DND-41 (cell line): Measurements from ENCODE around the gene INPP5J.

ENCODE experiments used
- ATAC-seq: fragments of 200-7000 bp; cut with Tn5 transposase; 3 replicates; pipeline ENCODE4 v1.9.1; 2021; ENCODE audit warnings: low read depth; ENCODE audit not compliant: insufficient read depth
- DNase-seq: peaks from one replicate; pipeline ENCODE4 v3.0.0-alpha.2; 2020
- H2AFZ ChIP-seq: 2 replicates; pipeline ENCODE4 v1.6.0; 2012; ENCODE audit warnings: low read depth, low read length
- H3K27ac ChIP-seq: 2 replicates; pipeline ENCODE4 v1.5.1; 2012; ENCODE audit warnings: low read length, inconsistent platforms
- H3K27me3 ChIP-seq: fragments of 200-600 bp; sonication (generic); 2 replicates; pipeline ENCODE4 v1.6.0; 2012; ENCODE audit warnings: low read length, mild to moderate bottlenecking, inconsistent platforms; ENCODE audit not compliant: insufficient read depth, poor library complexity
- H3K36me3 ChIP-seq: 2 replicates; pipeline ENCODE4 v1.5.1; 2012; ENCODE audit warnings: low read length, inconsistent platforms; ENCODE audit not compliant: insufficient read depth
- H3K4me1 ChIP-seq: 2 replicates; pipeline ENCODE4 v1.5.1; 2012; ENCODE audit warnings: mild to moderate bottlenecking, low read length; ENCODE audit not compliant: insufficient read depth
- H3K4me2 ChIP-seq: 2 replicates; pipeline ENCODE4 v1.6.0; 2012; ENCODE audit warnings: mild to moderate bottlenecking, moderate library complexity, low read length, inconsistent platforms; ENCODE audit not compliant: insufficient read depth
- H3K4me3 ChIP-seq, 2 experiments: fragments of 200-600 bp in 1 of 2; shearing (Covaris generic) in 1 of 2; 2 replicates each; pipeline ENCODE4 v1.5.1; 2012 to 2016; ENCODE audit warnings: inconsistent platforms in 2 of 2, low read length in 2 of 2, mild to moderate bottlenecking in 2 of 2, low read depth in 1 of 2, moderate library complexity in 1 of 2
- H3K79me2 ChIP-seq: 2 replicates; pipeline ENCODE4 v1.6.0; 2012; ENCODE audit warnings: low read length, inconsistent platforms; ENCODE audit not compliant: insufficient read depth
- H3K9ac ChIP-seq: 2 replicates; pipeline ENCODE4 v1.6.0; 2012; ENCODE audit warnings: low read depth, mild to moderate bottlenecking, inconsistent platforms, low read length, moderate library complexity
- H3K9me3 ChIP-seq: 2 replicates; pipeline ENCODE4 v1.5.1; 2012; ENCODE audit warnings: low read length, moderate library complexity, mild to moderate bottlenecking, inconsistent platforms; ENCODE audit not compliant: insufficient read depth, severe bottlenecking
- H4K20me1 ChIP-seq: 2 replicates; pipeline ENCODE4 v1.6.0; 2012; ENCODE audit warnings: low read length; ENCODE audit not compliant: insufficient read depth
- CTCF ChIP-seq: IDR thresholded peaks from 2 replicates; pipeline ENCODE4 v1.5.1; 2012; ENCODE audit warnings: borderline replicate concordance, low read length, moderate library complexity, mild to moderate bottlenecking; ENCODE audit not compliant: poor library complexity, severe bottlenecking; ENCODE audit errors: extremely low read depth
- EZH2 ChIP-seq: IDR thresholded peaks from 3 replicates; pipeline ENCODE4 v1.6.1; 2012; ENCODE audit warnings: borderline replicate concordance, low read depth, mild to moderate bottlenecking, moderate library complexity, low read length, inconsistent platforms; ENCODE audit not compliant: severe bottlenecking

INPP5J gene

GRCh38 chr22:31120230-31120629 is 2.5 kb upstream of the INPP5J start:
- H3K9me3 ChIP-seq = no peaks in the 10 kb centered on the region
- no peak overlapping the region for H3K27ac ChIP-seq
- H3K36me3 ChIP-seq = no peaks in the 10 kb centered on the region
- H3K4me1 ChIP-seq = no peaks in the 10 kb centered on the region
- no peaks in the 10 kb centered on the region for H3K27me3 ChIP-seq
- no peaks in the 10 kb centered on the region for H4K20me1 ChIP-seq
- TF ChIP-seq EZH2 (no peak), CTCF (no peak)
- H3K79me2 ChIP-seq = no peaks in the 10 kb centered on the region
- ATAC-seq (no peak), DNase-seq (no peak)
- no peak overlapping the region for H3K4me2 ChIP-seq
- H2AFZ ChIP-seq = no peak overlapping the region
- no peak overlapping the region for H3K9ac ChIP-seq
- H3K4me3 ChIP-seq = no peak overlapping the region

- Histone ChIP-seq H4K20me1 (no peaks in the 10 kb centered on the region), H3K4me1 (no peaks in the 10 kb centered on the region), H2AFZ (no peak overlapping the region), H3K4me3 (no peak overlapping the region), H3K27ac (no peak overlapping the region), H3K9ac (no peak overlapping the region), H3K27me3 (no peaks in the 10 kb centered on the region), H3K79me2 (no peaks in the 10 kb centered on the region), H3K9me3 (no peaks in the 10 kb centered on the region), H3K4me2 (no peak overlapping the region), H3K36me3 (no peaks in the 10 kb centered on the region)
- ATAC-seq = no peak
- DNase-seq = no peak
- TF ChIP-seq EZH2 = no peak
- no peak for TF ChIP-seq CTCF
These were observed 2.1 kb upstream of the INPP5J start for GRCh38 chr22:31120642-31121041.

GRCh38 chr22:31121403-31121802 is 1.4 kb upstream of the INPP5J start:
- Histone ChIP-seq H4K20me1 (no peaks in the 10 kb centered on the region), H3K4me1 (no peaks in the 10 kb centered on the region), H3K9me3 (no peaks in the 10 kb centered on the region), H3K4me2 (no peak overlapping the region), H3K27me3 (no peaks in the 10 kb centered on the region), H3K79me2 (no peaks in the 10 kb centered on the region), H3K27ac (no peak overlapping the region), H3K4me3 (no peak overlapping the region), H3K9ac (no peak overlapping the region), H2AFZ (no peak overlapping the region), H3K36me3 (no peaks in the 10 kb centered on the region)
- no peak for ATAC-seq
- TF ChIP-seq EZH2 (no peak), CTCF (no peak)
- no peak for DNase-seq

- TF ChIP-seq EZH2 (no peak), CTCF (no peak)
- Histone ChIP-seq H3K36me3 (no peaks in the 10 kb centered on the region), H3K27ac (no peak overlapping the region), H2AFZ (no peak overlapping the region), H3K9ac (no peak overlapping the region), H3K9me3 (no peaks in the 10 kb centered on the region), H3K79me2 (no peaks in the 10 kb centered on the region), H4K20me1 (no peaks in the 10 kb centered on the region), H3K4me2 (no peak overlapping the region), H3K4me1 (no peaks in the 10 kb centered on the region), H3K4me3 (no peak overlapping the region), H3K27me3 (no peaks in the 10 kb centered on the region)
- ATAC-seq (no peak), DNase-seq (no peak)
These were observed 602 bp upstream of the INPP5J start for GRCh38 chr22:31122196-31122531.
